22Rv1 (cell line): Measurements from ENCODE around the gene HOXD12.
A peak's percentile ranks its signal among the peaks of the same experiment; 100 is the strongest.

ENCODE experiments used
- H3K27ac ChIP-seq: fragments of 450-650 bp; 2 replicates; pipeline ENCODE4 v1.5.1; 2017
- ZFX ChIP-seq: fragments of 450-650 bp; IDR thresholded peaks from 2 replicates; pipeline ENCODE4 v1.6.1; 2017; ENCODE audit warnings: antibody characterized with exemption, borderline replicate concordance
- TF ChIP-seq, protein P1 (sequence below): fragments of 450-650 bp; IDR thresholded peaks from 2 replicates; pipeline ENCODE4 v1.5.1; 2017; ENCODE audit warnings: mild to moderate bottlenecking

Gene HOXD12

DNA sequence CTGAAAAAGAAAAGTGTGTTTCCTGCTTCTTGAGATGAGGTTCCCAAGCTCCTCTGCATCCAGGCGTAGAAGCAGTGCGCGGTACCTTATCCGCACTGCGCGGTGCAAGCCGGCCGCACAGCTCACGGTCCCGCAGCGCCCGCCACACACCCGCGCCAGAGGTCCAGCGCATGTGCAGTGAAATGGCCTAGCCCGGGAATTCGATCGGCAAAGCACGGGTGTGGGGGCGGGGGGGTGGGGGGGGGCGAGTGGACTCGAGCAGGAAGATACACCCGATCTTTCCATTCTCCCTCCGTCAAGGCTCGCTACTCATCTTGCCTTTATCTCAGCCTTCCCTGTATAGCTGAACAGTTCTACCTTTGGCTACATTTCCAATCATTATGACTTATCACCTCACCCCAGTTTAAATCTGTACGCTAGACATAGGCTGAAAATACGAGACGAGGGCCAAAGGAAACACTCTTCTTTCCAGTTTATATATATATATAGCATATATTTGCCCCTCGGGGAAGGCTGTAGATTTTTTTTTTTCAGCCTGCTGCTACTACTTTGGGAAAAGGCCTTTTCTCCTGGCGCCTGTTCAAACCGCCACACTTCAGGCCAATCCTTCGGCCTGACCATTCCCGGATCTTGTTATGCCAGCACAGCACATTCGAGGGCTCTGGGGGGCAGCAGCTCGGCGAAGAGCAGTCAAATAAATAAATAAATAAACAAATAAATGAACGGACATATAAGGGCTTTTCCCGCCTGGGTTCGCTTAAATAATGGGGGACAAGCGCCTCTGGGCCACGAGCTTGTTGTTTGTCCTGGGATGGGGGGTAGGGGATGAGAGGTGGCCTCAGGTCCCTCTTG is 40.3 kb downstream of the HOXD12 start:
- no peak overlapping the region for H3K27ac ChIP-seq
- TF ChIP-seq, protein P1, sequence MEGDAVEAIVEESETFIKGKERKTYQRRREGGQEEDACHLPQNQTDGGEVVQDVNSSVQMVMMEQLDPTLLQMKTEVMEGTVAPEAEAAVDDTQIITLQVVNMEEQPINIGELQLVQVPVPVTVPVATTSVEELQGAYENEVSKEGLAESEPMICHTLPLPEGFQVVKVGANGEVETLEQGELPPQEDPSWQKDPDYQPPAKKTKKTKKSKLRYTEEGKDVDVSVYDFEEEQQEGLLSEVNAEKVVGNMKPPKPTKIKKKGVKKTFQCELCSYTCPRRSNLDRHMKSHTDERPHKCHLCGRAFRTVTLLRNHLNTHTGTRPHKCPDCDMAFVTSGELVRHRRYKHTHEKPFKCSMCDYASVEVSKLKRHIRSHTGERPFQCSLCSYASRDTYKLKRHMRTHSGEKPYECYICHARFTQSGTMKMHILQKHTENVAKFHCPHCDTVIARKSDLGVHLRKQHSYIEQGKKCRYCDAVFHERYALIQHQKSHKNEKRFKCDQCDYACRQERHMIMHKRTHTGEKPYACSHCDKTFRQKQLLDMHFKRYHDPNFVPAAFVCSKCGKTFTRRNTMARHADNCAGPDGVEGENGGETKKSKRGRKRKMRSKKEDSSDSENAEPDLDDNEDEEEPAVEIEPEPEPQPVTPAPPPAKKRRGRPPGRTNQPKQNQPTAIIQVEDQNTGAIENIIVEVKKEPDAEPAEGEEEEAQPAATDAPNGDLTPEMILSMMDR: no peak
- no peak for TF ChIP-seq ZFX

DNA sequence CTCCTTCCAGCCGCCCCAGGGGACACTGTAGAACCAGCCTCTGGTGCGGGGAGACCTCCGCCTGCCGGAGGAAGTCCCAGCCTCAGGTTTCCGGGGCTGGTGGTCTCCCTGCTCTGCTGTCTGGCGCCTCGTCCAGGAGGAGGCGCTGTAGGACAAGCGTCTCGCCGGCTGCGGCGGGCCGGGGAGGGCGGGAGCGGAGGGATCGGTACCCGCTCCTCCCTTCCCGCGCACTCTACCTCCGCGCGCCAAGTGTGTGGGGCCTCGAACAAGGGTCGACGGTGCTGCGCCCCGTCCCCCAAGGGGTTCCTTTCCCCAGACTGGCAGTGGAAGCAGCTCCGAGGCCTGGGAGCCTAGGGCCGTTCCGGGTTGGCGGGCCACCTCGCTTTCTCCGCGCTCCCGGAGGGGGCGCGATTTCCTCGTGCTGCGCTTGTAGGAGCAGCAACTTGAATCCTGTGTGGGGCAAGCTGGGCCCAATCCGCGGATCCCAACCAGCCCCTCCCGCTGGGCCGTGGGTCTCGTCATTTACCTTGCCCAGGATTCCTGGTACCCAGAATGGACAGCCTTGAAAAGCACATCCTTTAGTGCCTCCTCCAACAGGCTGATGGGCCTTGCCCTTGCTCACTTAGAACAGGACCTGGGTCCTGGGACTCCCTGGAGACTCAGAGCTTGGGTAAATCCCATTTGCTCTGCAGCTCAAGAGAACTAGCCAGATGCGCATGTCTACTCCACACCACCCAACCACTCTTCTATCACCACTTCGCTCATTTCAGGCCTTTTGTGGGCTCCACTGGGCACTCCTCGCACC is 41.1 kb downstream of the HOXD12 start:
- TF ChIP-seq ZFX: no peak
- TF ChIP-seq, protein P1: peak; percentile 79
- no peak overlapping the region for H3K27ac ChIP-seq

DNA sequence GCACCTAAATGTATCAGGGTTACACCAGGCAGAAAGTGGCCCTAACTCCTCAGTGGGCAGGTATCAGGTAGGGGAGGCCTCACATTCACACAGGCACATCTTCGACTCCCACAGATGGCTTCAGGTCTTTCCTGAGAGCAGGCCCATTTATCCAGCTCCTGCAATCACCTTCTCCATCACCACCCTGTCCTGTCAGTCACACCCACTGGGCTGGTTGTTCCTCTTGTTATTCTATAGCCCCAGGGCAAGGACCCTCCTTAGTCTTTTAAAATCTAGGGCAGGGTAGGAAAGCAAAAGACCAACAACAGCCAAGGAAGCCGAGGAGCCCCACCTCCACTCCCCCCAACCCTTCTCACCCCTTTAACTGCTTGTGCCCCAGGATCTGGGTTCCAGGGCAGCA is 42.7 kb downstream of the HOXD12 start:
- no peak overlapping the region for H3K27ac ChIP-seq
- no peak for TF ChIP-seq ZFX
- TF ChIP-seq, protein P1: no peak

DNA sequence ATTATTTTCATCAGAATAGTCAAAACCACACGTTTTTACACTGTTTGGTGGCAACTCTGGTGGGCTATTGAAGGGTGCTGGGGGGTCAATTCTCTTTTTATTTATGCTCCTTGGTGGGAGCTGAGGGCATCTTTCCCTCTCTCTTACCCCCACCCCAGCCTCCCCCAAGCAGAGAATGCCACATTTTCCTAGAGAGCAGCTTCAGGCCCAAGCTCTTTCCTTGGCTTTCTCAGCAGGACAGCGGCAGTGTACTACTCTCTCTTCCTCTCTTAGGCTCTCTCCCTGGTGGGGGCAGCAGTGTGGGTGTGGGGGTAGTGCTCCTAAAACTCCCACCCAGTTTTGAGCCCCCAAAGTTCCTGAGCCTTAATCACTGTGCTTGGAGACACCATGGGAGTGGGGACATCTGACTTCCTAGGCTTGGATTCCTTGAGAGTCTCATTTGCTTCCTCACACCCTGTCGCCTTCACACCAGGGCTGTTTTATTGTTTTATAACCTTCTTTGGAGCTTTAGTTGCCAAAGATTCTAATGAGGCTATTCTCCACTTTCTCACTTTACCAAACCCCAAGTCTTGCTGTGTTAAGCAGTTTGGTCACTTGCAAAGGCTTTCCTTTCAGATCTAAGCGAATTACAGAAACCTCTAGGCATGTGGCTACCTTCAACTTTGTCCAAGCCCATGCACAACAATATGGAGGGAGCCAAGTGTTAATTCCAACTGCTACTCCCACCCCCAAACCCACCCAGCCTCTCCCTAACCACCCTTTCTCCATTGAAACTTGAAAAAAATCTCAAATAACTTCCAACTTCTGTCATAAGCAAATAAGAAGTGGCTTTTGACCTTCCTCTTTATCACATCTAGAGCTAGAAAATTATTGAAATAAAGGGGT is 45.7 kb downstream of the HOXD12 start:
- no peak overlapping the region for H3K27ac ChIP-seq
- no peak for TF ChIP-seq ZFX
- TF ChIP-seq, protein P1: no peak

DNA sequence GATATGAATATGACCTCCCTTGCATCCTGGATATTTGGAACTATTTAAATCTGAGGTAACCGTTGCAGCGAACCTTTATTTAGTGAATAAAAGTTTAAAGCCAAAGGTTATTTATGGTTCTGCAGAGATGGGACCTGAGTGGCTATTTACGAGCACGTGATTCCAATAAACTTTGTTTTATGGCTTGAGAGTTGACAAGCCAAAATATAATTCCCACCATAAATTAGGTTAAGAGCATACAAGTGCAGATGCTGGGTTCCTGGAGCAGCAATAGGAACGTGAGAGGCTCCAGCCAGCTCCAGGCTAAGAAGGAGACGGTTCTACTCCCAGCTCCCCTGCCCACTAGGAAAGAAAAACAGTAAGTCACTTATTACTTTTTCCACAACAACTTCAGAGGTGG is 46.5 kb downstream of the HOXD12 start:
- H3K27ac ChIP-seq: no peak overlapping the region
- TF ChIP-seq, protein P1: no peak
- TF ChIP-seq ZFX: no peak

DNA sequence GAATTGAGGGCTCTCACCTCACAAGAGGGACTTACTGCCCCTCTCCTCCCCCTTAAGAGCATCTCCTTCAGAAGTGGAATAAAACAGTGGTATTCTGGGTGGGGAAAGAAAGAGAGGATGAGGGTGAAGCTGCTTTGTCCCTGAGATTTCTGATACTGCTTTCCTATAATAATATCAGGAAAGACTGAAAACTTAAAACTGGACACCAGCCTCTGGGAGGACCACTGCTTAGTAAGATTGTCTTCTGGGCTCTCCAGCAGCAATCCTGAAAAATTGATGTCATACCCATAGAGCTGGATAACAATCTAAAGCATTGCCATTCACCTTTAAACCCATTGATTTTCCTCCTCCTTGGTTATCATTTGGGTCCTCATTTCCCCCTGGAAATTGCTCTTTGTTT is 47.0 kb downstream of the HOXD12 start:
- TF ChIP-seq, protein P1: no peak
- TF ChIP-seq ZFX: no peak
- H3K27ac ChIP-seq: no peak overlapping the region
